GM18505 (cell line): ENCODE measurements around the gene UBE2G2.

Experiments used
- ATAC-seq: cut with Tn5 transposase; IDR thresholded peaks from one replicate; pipeline ENCODE4 v1.9.1; 2021; ENCODE audit not compliant: unreplicated experiment
- POLR2A ChIP-seq: IDR thresholded peaks from 4 replicates; pipeline ENCODE4 v1.6.1; 2011; ENCODE audit warnings: borderline replicate concordance; ENCODE audit not compliant: insufficient read depth, insufficient read length; ENCODE audit errors: extremely low read depth

UBE2G2 gene

GRCh38 chr21:44795342-44795741, 6.3 kb downstream of the UBE2G2 start:
- no peak for ATAC-seq
- TF ChIP-seq POLR2A, result no peak

GRCh38 chr21:44793592-44794374, 7.8 kb downstream of the UBE2G2 start:
- no peak for ATAC-seq
- TF ChIP-seq POLR2A, result no peak

- ATAC-seq, result no peak
- no peak for TF ChIP-seq POLR2A
These were observed 8.7 kb downstream of the UBE2G2 start for GRCh38 chr21:44792702-44793591.

GRCh38 chr21:44791993-44792392, 9.6 kb downstream of the UBE2G2 start:
- no peak for ATAC-seq
- no peak for TF ChIP-seq POLR2A

GRCh38 chr21:44791246-44791645, 10.4 kb downstream of the UBE2G2 start:
- no peak for ATAC-seq
- no peak for TF ChIP-seq POLR2A

- ATAC-seq, result no peak
- TF ChIP-seq POLR2A, result no peak
These were observed 11.3 kb downstream of the UBE2G2 start for GRCh38 chr21:44790368-44790767.

GRCh38 chr21:44789880-44790279, 11.7 kb downstream of the UBE2G2 start:
- ATAC-seq, result no peak
- TF ChIP-seq POLR2A, result no peak

GRCh38 chr21:44785620-44786335, 15.8 kb downstream of the UBE2G2 start:
- TF ChIP-seq POLR2A, result no peak

GRCh38 chr21:44784810-44785209, 16.8 kb downstream of the UBE2G2 start:
- ATAC-seq, result no peak

More at GRCh38 chr21:44785620-44786335, 15.8 kb downstream of the UBE2G2 start:
- ATAC-seq, result no peak

GRCh38 chr21:44783020-44783696, 18.5 kb downstream of the UBE2G2 start:
- ATAC-seq, result no peak
- TF ChIP-seq POLR2A, result no peak

More at GRCh38 chr21:44784810-44785209, 16.8 kb downstream of the UBE2G2 start:
- TF ChIP-seq POLR2A, result no peak

GRCh38 chr21:44780767-44781459, 20.7 kb downstream of the UBE2G2 start:
- no peak for TF ChIP-seq POLR2A
- no peak for ATAC-seq

- ATAC-seq, result no peak
- no peak for TF ChIP-seq POLR2A
These were observed 21.5 kb downstream of the UBE2G2 start for GRCh38 chr21:44780137-44780502.
